DND-41 (cell line): Measurements from ENCODE around the gene MANF.

Source experiments
- CTCF ChIP-seq: IDR thresholded peaks from 2 replicates; pipeline ENCODE4 v1.5.1; 2012; ENCODE audit warnings: borderline replicate concordance, low read length, moderate library complexity, mild to moderate bottlenecking; ENCODE audit not compliant: poor library complexity, severe bottlenecking; ENCODE audit errors: extremely low read depth
- EZH2 ChIP-seq: IDR thresholded peaks from 3 replicates; pipeline ENCODE4 v1.6.1; 2012; ENCODE audit warnings: borderline replicate concordance, low read depth, mild to moderate bottlenecking, moderate library complexity, low read length, inconsistent platforms; ENCODE audit not compliant: severe bottlenecking

GRCh38 chr3:51429138-51429537 is 44.0 kb downstream of the MANF start:
- TF ChIP-seq CTCF (no peak), EZH2 (no peak)
